WI38 (cell line): ENCODE data around the gene ACACA.

Experiments used
- H3K4me3 ChIP-seq: 2 replicates; pipeline ENCODE4 v1.5.1; 2011; ENCODE audit warnings: low read depth, mild to moderate bottlenecking, control low read depth, low read length
- TF ChIP-seq, protein P1 (sequence below): IDR thresholded peaks from 2 replicates; pipeline ENCODE4 v1.5.1; 2012; ENCODE audit warnings: low read depth, mild to moderate bottlenecking, control low read depth, low read length

Gene ACACA

GRCh38 chr17:37300683-37301082 is 106.0 kb downstream of the ACACA start:
- TF ChIP-seq, protein P1, sequence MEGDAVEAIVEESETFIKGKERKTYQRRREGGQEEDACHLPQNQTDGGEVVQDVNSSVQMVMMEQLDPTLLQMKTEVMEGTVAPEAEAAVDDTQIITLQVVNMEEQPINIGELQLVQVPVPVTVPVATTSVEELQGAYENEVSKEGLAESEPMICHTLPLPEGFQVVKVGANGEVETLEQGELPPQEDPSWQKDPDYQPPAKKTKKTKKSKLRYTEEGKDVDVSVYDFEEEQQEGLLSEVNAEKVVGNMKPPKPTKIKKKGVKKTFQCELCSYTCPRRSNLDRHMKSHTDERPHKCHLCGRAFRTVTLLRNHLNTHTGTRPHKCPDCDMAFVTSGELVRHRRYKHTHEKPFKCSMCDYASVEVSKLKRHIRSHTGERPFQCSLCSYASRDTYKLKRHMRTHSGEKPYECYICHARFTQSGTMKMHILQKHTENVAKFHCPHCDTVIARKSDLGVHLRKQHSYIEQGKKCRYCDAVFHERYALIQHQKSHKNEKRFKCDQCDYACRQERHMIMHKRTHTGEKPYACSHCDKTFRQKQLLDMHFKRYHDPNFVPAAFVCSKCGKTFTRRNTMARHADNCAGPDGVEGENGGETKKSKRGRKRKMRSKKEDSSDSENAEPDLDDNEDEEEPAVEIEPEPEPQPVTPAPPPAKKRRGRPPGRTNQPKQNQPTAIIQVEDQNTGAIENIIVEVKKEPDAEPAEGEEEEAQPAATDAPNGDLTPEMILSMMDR: no peak
- H3K4me3 ChIP-seq: no peak overlapping the region

- H3K4me3 ChIP-seq: no peak overlapping the region
- TF ChIP-seq, protein P1: no peak
These were observed 107.2 kb downstream of the ACACA start for GRCh38 chr17:37299257-37299980.

DNA sequence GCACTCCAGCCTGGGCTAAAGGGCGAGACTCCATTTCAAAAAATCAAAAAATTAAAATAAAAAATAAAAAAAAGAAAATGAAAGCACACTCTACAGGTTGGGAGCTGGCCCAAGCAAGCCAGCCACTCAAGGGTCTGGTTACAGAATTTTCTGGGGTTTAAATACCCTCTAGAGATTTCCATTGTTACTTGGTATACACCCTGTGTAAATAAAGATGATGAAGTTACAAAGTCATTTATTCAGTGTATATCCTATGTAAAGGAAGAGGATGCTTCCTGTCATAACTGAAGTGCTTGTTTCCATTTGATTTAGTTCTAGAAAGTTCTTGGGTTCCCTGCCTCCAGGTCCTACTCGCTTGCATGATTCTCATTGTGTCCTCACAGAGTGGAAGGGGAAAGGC is 110.7 kb downstream of the ACACA start:
- TF ChIP-seq, protein P1: no peak
- no peak overlapping the region for H3K4me3 ChIP-seq

DNA sequence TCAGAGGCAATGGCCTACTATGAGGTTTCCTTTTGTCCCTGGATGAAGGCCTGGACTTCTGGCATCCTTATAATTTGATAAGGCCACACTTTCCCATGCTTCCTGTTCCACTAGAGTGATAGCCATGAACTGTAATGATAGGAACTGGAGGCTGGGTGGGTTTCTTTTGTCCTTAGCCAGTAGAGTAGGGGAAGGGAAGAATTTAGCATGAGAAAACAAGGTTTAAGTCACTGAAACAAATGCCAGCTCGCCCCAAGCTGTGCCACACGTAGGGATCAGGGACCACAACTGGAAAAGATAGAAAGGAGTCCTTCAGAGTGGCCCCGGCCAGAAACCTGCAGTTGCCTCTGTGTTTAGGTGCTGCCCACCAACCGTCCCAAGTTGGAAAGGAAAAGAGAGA is 111.7 kb downstream of the ACACA start:
- TF ChIP-seq, protein P1: no peak
- no peak overlapping the region for H3K4me3 ChIP-seq

GRCh38 chr17:37293770-37294169 is 112.9 kb downstream of the ACACA start:
- H3K4me3 ChIP-seq: no peak overlapping the region
- TF ChIP-seq, protein P1: no peak

DNA sequence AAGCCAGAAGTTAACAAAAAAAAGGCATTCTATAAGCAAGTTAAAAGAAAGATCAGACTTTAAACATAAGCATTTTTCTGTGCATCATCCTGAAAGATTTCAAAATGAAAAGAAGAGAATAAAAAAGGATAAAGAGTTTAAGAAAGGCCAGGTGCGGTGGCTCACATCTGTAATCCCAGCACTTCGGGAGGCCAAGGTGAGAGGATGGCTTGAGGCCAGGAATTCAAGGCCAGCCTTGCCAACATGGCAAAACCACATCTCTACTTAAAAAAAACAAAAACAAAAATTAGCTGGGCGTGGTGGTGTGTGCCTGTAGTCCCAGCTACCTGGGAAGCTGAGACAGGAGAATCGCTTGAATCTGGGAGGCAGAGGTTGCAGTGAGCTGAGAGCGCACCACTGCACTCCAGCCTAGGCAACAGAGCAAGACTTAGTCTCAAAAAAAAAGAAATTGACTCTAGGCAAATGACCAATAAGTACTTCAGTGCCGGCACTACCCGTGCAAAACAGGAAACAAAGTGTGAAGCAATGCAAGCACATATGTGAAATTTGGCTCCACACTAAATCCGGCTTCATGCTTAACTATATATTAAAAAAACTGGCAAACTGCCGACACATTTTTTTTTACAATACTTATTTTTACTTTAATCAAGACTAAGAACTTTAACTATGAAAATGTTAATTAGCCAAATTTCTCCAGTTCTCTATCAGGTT is 114.1 kb downstream of the ACACA start:
- H3K4me3 ChIP-seq: no peak overlapping the region
- TF ChIP-seq, protein P1: no peak

DNA sequence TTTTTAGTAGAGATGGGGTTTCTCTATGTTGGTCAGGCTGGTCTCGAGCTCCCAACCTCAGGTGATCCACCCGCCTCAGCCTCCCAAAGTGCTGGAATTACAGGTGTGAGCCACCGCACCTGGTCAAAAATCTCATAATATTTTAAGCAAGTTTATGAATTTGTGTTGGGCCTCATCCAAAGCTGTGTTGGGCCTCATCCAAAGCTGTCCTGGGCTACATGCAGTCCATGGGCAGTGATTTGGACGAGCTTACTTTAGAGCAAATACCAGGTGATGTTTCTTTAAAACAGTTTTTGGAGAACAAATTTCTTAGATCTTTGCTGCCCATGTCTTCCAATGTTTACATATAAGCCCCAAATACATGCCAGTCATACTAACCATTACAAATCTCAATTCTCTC is 115.3 kb downstream of the ACACA start:
- TF ChIP-seq, protein P1: no peak
- H3K4me3 ChIP-seq: no peak overlapping the region
